Pulmonary artery endothelial cell (primary cell): ENCODE measurements around the gene SORCS2. TPM values are rescaled to one million over a fixed set of nuclear protein-coding genes. Genes with fewer than 3 reads are reported as not detected.
"Not testable (repeated sequence)": the region's sequence is repeated elsewhere in the genome, so short reads cannot be mapped to it uniquely, and the experiment has no call there.

Experiments
- DNase-seq: peaks from one replicate; pipeline ENCODE4 v3.0.0-alpha.2; 2011; ENCODE audit warnings: low read depth, low spot score
- total RNA-seq: library from RNA; depleted of rRNA; stranded (reverse); fragments of >200 nt; gene quantifications from 2 replicates; pipeline ENCODE4 v1.2.3, GENCODE V29; 2014

The SORCS2 gene
- total RNA-seq, 1 donor from 2014 or later, result not detected

DNA sequence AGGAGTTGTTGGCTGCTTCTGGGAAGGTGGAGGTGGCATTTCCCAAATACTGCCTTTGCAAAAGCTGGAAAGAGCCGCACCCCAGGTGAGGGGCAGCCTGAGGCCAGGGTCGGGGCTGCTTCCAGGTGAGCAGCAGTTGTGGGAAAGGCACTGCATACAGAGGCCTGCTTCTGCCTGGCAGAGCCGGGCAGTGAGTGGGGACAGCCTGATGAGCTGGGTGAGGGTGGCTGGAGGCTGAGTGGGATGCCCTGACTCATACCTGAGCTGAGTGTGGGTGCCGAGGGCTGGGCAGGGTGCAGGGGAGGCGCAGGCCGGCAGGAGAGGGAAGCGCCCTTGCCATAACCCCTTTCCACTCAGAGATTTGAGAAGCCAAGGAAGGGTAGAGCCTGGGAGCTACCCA lies 248.9 kb downstream of the SORCS2 start:
- no peak for DNase-seq

DNA sequence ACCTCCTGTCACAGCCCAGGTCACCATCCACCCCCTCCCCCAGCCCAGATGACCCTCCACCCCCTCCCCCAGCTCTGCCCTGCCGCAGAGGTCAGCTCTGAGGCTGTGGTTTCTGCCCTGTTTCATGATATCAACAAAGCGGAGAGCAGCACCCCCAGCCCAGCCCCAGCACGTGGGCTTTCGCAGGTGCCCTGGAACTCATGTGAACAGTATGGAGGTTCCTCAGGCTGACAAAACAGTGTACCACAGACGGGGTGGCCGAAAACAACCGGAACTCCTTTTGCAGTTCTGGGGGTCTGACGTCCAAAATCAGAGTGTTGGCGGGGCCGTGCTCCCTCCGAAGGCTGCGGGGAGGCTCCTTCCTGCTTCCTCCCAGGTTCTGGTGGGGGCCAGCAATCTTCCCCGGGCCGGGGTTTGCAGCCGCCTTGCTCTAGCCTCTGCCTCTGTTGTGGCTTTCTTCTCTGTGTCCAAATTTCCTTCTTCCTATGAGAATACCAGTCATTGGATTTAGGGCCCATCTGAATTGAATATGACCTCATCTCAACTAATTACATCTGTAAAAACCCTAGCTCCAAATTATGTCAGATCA lies 250.3 kb downstream of the SORCS2 start:
- no peak for DNase-seq

DNA sequence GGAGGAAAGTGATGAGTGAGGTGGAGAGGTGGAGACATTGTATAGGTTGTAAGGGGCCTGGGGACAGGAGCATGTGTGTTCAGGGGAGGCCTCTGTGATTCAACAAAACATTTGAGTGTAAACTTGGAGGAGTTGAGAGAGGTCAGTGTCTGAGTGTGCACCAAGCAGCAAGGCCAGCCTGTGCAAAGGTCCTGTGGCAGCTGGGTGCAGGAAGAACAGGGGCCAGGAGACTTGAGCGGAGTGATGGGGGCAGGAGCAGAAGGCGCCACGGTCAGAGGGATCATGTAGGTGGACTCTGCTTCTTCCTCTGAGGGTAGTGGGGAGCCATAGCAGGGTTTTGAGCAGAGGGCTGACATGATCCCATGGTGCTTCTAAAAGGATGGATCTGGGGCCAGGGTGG lies 252.0 kb downstream of the SORCS2 start:
- DNase-seq, result no peak

DNA sequence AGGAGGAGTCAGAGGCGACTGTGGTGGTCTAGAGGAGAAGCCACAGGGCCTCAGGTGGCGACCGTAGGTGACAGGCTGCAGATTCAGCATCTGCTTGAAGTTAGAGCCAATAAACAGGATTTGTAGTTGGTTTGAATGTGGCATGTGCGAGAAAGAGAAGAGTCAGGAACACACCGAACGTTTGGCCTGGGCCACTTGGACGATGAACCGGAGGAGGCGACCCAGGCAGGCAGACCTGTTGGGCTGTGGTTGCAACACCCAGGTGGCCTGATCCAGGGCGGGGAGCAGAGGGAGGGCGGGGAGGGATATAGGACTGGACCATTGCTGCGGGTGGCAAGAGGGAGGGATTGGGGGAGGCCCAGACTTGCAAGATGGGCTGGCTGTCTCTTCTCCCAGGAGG lies 252.4 kb downstream of the SORCS2 start:
- DNase-seq, result no peak

DNA sequence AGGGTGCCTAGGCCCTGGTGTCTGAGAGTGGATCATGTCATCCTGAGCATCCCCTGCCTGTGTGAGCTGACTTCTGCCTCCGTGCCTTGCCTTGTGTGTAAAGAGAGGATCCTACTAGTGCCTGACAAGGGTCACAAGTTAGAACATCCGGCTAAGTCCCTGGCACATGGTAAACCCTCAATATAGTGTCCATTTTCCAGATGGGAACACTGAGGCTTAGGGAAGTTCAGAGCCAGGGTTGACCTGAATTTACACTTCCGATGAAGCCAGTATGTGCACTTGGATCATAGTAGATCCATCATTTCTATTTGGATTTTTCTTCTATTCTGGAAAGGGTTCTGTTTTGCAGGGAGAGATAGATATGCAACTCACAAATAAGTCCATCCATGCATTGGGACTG lies 254.9 kb downstream of the SORCS2 start:
- DNase-seq, result no peak

DNA sequence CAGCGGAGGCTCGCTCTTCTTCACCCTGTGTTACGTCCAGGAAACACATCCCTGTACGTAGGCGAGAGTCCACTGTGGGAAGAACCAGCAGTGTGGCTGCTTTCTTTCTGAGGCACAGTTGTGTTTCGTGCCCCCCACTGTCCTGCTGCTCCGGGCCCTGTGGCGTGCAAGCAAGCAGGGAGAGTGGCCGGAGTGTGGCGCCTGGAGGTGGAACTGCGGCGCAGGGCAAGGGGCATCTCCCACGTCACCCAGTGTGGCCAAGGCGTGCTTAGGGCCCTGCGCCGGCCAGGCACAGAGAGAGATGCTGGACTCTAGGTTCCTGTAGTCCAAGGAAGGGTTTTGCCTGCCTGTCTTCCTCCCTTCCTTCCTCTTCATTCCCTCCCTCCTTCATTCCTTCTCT lies 255.7 kb downstream of the SORCS2 start:
- no peak for DNase-seq

DNA sequence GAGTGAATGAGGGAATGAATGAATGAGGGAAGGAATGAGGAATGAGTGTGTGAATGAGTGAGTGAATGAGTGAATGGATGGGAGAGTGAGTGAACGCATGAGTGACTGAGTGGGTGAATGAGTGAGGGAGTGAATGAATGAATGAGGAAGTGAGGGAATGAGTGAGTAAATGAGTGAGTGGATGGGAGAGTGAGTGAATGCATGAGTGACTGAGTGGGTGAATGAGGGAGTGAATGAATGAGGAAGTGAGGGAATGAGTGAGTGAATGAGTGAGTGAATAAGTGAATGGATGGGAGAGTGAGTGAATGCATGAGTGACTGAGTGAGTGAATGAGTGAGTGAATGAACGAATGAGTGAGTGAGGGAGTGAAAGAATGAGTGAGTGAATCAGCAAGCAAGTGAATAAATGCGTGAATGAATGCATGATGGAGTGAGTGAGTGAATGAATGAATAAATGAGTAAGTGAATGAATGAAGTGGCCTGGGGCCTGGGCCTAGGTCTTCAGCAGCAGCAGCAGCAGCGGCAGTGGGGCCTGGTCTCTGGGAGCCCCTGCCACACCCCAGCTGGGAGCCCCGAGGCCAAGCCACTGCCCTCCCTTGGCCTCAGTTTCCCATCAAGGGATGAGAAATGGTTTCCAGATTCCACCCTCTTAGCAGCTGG lies 258.6 kb downstream of the SORCS2 start:
- no peak for DNase-seq

DNA sequence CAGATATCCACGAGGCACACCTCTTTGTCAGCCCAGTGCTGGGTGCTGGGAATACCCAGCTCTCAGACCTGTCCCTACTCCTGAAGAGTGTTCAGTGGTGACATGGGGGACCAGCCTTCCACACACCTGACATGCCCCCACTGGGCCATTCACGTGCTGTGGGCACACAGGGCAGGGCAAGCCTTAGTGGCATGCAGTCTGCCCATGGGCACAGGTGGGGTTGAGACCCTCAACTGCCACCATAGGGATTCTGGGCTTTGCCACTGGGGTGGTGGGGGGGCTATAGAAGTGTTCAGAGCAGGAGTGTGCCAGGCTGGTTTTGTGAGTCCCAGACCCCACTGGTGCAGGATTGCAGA lies 259.1 kb downstream of the SORCS2 start:
- no peak for DNase-seq

DNA sequence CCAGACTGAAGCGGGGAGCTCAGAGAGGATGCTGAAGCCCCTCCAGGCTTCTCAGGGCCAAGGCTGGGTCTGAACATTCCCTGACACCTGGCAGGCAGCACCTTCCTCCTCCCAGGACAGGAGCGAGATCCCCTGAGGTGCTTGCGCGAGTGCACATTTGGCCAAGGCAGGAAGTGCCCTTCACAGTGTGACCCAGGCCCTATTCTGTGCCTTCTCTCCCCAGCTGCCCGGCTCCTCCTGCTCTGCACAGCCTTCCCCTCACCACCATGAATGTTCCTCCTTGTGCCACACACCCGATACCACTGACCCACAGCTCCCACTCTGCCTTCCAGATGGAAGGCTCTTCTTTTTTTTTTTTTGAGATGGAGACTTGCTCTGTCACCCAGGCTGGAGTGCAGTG lies 259.5 kb downstream of the SORCS2 start:
- DNase-seq, result no peak

DNA sequence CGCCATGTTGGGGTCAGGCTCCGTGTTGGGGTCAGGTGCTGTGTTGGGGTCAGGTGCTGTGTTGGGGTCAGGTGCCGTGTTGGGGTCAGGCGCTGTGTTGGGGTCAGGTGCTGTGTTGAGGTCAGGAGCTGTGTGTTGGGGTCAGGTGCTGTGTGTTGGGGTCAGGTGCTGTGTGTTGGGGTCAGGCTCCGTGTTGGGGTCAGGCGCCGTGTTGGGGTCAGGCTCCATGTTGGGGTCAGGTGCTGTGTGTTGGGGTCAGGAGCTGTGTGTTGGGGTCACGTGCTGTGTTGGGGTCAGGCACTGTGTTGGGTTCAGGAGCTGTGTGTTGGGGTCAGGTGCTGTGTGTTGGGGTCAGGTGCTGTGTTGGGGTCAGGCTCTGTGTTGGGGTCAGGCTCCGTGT lies 260.5 kb downstream of the SORCS2 start:
- not testable (repeated sequence) for DNase-seq

DNA sequence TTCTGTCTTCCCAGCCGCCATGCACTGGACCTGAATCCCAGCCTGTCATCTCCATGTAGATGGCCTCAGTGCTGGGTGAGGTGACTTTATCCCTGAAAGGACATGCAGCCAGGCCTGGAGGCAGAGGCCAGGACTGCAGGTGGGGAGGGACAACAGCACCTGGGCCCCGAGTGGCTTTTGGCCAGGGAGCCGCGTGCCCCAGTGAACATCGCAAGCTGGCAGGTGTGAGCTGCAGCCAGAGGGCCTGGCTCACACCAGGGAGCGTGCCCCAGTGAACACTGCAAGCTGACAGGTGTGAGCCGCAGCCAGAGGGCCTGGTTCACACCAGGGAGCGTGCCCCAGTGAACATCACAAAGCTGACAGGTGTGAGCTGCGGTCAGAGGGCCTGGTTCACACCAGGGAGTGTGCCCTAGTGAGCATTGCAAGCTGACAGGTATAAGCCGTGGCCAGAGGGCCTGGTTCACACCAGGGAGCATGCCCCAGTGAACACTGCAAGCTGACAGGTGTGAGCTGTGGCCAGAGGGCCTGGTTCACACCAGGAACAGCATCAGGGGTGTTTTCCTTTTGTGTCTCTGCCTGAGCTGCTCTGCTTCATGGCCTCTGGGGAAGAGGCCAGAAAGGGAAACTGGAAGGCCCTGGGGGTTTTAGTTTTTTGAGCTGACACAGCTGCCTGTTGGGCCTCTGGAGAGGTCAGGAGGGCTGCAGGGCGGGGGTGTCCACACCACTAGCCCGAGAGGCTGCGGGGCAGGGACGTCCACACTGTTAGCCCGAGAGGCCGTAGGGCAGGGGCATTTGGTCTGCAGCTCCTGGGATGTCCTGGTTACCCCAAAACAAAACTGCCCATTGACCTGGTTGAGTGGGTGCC lies 265.1 kb downstream of the SORCS2 start:
- DNase-seq, result no peak

DNA sequence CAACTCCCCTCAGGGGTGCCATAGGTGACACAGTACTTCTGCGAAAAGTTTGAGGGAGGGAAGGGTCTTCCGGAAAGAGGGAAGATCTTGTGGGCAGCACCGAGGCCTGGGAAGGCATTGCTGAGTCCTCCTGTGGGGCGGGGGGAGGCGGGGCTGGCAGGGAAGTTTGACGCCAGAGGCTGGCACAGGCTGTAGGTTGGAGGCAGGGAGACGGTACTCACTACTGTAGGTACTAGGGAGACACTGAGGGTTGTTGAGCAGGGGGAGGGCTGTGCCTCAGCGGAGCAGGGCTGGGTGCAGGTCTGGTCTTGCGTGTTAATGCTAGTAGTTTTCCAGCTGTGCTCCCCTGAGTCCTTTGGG lies 265.7 kb downstream of the SORCS2 start:
- no peak for DNase-seq

DNA sequence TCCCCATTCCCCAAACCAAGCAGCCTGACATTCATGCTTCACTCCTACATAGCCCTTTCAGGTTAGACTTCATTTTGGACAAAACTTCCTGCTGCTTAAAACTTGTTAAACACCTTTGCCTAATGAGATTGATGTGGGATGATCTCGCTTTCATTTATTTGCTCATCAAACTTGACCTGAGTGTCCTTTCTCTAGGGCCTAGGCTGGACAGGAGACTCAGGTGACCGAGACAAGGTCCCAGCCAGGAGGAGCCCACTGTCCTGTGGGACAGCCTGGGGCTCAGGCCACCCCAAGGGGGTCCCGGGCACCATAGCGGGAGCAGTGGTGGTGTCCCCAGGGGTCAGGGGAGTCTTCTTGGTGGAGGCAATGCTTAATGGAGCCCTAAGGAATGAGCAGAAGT lies 266.1 kb downstream of the SORCS2 start:
- no peak for DNase-seq

DNA sequence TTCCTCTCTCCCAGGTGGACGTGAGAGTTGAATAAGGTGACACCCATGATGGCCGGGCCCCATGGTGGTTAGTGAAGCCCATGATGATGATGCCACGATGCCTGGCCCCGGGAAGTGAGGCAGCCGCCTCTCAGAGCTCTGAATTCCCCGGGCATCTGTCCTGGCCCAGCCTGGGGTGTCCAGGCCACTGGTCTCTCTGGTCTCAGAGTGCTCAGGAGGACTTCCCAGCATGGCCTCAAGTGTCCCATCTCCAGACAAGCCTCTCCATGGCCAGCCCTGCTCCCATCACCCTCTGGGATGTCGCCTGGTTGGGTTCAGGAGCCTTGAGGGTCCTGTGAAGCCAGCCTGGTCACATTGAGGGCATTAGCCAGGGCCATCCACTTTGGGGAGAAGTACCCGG lies 267.1 kb downstream of the SORCS2 start:
- DNase-seq, result no peak

DNA sequence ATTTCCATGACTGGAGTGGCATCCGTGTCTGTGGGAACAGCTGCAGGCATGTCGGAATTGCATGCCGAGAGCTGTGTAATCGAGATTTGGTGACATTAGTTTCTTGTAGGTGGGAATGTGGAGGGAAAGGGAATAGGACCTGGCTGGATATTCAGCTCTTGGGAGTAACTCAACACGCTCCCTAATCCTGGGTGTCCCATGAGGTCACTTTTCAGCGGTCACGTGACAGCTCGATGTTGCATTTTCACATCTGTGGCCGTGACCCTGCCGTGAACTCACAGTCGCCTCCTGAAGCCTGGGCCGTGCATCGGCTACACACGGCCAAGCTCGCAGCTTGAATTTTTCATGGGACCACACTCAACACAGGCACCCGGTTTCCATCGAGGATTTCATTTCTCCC lies 268.2 kb downstream of the SORCS2 start:
- no peak for DNase-seq

DNA sequence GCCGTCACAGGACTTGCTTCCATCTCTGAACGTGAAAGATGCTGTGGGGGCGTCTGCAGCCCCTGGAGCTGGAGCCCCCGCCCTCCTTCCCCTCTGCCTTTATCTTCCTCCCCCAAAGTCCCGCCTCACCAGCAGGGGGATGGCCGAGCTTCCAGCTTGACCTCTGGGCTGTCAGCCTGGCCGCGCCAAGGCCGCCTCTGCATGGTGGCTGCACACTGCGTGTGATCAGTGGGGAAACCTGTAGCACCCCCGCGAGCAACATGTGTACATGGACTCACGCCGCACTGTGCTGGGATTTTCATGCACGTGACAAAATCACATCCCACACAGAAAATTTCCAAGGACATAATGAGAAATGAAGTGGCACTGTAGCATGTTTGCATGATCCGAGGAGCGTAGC lies 268.9 kb downstream of the SORCS2 start:
- no peak for DNase-seq

DNA sequence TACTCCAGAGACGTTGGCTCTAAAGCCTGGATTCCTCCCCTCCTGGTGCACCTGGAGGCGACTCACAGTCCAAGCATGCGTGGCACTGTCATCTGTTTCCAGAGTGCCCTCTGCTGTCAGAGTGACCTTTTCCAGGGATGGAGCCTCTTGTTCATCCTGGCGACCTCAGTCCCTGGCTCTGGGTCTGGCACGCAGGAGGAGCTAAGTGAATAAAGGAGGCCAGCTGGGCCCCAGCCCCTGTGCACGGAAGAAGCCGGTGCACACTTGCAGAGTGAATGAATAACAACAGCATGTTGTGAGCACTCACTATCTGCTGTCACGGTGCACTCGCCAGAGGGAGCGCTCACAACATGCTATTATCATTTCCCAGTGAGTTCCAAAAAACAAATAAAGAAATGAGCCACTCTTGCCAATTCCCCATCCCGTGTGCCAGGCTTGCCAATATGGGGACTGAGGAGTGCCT lies 270.2 kb downstream of the SORCS2 start:
- no peak for DNase-seq

DNA sequence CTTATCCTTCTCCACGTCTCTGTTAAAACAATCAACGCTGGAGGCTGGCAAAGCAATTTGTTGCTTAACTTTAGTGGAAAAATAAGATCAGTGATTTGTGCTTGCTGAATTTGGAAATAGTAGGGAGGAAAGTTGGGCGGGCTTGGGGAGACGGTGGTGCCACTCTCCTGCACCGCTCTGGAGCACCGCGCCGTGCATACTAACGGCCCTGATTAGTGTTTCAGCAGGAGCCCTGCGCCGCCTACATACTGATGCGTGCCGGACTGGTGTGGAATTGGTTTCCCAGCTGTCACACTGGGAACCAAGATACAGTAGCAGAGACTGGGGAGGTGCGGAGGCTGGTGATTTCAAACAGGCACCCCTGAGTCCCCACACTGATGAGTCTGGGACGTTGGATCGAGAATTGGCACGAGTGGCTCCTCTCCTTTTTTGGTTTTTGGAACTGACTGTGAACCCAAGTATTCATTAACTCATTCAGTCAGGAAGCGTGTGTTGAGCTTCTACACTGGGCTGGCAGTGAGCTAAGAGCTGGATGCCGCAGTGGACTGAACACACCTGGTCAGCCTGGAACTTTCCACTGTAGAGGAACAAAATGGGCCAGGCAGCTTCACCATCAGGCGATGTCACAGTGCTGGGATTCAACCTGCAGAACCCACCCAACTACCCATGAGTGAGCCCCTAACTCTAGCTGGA lies 271.4 kb downstream of the SORCS2 start:
- DNase-seq, result no peak

DNA sequence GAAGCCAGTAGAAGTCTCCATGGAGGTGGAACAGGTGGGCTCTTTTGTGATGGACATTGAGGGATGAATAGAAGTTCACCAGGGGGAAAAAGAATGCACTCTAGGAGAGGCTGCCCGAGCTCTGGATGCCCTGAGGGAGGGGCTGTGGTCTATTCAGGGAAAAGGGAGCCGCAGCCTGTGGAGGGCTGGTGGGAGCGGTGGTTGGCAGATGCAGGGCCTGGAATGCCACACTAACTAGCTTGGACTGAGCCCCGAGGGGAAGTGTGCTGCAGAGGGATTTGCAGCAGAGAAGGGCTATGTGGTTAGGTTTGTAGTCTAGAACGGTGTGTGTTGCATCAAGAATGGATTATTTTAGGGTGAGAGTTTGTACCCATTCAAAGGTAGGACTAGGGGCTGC lies 271.9 kb downstream of the SORCS2 start:
- DNase-seq, result no peak

DNA sequence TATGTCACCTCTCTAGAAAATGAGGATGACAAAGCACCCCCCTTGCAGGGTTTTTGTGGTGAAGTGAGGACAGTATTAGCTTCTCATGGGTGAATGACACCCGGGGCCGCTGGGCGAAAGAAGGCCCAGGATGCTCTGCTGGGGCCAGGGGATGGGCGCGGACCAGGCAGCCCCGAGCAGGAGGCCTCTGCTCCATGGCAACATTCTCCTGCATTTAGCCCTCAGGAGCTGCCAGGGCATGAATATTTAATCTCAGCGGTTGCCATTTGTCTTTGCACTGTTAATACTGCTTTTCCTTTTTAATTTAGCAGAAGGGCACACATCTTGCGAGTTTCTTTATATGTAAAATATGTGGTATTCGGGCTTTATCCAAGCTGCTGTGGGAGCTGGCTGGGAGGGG lies 272.7 kb downstream of the SORCS2 start:
- DNase-seq, result no peak

DNA sequence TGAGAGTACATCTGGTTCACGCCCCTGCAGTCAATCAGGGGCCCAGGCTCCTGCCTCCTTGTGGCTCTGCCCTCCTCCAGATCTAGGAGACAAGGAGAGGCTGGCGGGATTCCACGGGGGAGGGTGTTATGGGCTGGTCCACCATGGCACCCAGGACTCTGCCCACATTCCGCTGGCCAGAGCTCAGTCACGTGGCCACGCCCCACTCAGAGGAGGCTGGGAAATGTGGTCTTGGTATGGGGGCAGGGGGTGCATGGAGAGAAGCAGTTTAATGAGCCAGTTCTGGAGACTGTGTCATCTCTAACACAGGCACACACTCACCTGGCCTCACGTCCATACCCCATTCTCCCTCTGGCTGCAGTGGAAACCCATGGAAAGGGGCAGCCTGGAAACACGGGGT lies 273.9 kb downstream of the SORCS2 start:
- DNase-seq, result no peak

DNA sequence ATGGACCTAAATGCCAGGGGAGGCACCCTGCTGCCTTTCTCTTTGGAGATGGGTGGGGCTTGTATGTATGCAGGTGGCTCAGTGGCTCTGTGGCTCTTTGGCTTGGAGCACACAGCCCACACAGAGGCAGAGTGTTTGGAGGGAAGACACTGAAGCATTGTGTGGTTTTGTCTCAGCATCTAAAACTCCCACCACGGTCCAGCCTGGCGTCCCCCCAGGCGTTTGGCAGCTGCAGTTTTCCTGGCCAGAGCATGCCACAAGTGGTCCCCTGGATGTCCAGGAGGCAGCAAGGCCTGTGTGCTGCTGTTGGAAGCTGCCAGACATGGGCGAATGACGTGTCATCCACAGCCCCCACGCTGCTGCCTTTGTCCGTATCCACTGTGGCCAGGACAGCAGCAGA lies 274.6 kb downstream of the SORCS2 start:
- DNase-seq, result no peak
